ENCODE results near the gene GNB1. TPM values are rescaled to one million over a fixed set of nuclear protein-coding genes. Genes with fewer than 3 reads are reported as not detected.
"Not testable (repeated sequence)": the region's sequence is repeated elsewhere in the genome, so short reads cannot be mapped to it uniquely, and the experiment has no call there.

Gene GNB1
- total RNA-seq, 1 donor from 2014 or later: 60.9 TPM

DNA sequence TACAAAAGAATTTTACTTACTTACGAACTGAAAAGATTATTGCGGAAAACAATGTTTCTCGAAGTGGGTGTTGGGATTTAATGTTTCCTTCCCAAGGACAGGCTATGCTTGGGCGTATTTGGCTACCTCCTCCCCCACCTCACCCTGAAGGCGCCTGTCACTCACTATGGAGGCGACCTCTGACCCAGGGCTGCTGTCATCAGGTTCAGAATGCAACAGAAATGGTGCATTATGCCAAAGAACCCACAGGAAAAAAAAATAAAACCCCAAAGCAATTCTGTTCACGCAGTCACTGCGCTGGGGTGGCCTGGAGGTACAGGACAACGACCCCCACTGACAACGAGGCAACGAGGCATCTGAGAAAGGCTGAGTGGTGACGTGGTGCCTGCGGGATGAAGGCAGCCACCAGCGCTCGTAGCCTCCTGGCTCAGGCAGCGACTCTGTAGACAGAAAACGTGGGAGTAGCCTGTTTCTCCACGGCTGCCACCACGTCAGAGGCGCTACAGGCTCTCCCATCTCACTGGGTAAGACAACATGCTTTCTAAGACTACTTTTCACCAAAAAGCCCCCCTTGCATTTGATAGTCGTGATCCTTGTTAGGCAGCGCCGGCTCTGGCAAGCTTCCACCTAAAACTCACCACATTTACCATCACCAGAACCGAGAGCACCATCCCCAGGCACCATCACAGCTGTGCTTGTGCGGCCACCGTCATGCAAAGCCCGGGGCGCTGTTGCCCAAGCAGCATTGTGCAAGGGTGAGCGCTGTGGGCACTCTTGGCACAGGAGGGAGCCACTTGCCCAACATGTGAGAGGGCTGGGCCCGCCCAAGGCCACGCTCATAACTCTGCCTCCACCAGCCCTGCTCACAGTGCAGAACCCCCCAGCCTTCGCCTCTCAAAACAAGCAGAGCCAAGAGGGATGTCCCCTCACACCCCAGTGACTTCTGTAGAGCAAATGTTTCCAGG, 126.9 kb downstream of the GNB1 start:
- DNase-seq (ENCODE audit: low spot score): no peak

- no peak for DNase-seq (ENCODE audit: low spot score)
These were observed 129.1 kb downstream of the GNB1 start for GRCh38 chr1:1761504-1762376.

DNA sequence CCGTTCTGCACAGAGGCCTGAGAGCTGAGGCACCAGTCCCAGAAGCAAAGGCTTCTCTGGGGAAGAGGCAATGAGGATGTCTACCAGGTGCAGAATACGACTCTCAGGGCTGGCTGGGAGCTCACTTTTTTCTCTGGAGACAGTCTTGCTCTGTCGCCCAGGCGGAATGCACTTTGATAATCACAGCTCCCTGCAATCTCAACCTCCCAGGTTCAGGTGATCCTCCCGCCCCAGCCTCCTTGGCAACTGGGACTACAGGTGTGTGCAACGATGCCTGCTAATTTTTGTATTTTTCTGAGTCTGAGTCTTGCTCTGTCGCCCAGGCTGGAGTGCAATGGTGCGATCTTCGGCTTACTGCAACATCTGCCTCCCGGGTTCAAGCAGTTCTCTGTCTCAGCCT, 130.2 kb downstream of the GNB1 start:
- DNase-seq (ENCODE audit: low spot score): no peak

DNA sequence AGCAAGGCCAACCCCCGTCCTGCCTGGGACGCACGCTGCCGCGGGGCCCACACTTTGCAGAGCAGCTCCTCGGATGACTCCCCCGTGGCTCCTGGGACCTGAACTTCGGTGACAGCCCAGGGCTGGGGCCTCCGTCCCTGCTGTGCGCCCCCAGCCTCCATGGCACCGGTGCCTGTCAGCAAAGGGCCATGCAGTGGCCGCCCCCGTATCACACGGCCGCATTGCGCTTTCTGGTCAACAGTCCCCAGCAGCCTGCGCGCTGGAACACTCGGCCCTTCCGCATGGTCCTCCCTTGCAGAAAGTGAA, 130.6 kb downstream of the GNB1 start:
- DNase-seq (ENCODE audit: low spot score): no peak

- DNase-seq (ENCODE audit: low spot score): no peak
These were observed 131.2 kb downstream of the GNB1 start for GRCh38 chr1:1759456-1760344.

DNA sequence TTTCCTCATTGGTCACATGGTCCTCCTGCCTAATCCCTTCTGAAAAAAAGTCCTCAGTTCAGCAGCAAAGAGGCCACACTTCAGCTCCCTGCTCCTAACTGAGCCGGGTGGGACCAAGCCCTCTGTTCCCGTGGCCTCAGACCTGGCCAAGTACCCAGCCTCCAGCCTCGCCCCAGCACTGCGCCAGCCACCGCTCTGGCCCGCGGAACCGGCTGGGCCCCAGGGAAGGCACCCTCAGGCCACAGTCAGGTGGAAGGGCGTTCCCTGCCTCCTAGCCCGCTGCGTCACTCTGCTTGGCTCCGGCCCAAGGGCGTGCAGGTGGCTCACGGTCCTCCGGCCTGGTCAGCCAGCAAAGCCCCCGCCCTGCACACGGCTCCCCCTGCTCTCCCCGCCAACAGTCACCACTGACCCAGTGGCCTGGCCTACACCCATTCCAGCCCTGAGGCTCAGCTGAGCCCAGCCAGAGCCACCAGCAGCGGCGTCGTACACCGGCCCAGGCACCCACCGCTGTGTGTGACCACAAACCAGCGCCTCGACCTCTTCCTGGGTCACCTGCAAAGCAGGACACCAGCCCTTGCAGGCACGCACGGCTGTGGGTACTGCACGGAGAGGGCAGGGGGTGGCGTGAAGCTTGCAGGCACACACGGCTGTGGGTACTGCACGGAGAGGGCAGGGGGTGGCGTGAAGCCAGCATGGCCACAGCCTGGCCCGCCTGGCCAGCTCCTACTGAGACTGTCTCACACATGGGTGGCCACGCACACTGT, 132.0 kb downstream of the GNB1 start:
- DNase-seq (ENCODE audit: low spot score): no peak

DNA sequence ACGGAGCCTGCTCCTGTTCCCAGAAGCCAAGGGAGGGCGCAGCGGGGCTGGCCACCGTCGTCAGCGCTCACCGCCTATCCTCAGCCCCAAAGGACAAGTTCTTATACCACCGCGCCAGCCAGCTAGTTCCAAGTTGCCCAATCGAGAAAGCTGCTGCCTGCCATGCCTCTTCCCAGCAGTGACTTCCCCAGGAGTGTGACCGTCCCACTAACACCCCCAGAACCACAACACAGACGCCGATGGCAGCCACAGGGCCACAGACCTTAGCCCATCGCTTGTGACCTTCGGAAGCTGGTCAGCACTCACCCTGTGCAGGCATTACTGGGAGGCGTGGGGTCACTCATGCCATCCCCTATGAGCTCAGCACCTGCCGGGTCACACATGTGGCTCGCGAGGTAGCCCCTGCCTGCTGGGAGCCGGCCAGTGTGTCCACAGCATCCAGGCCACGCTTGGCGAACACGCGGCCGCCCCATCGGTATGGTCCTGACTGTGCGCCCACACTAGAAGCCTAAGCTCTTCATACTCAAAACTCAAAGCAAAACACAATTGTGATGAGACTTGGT, 132.7 kb downstream of the GNB1 start:
- no peak for DNase-seq (ENCODE audit: low spot score)

DNA sequence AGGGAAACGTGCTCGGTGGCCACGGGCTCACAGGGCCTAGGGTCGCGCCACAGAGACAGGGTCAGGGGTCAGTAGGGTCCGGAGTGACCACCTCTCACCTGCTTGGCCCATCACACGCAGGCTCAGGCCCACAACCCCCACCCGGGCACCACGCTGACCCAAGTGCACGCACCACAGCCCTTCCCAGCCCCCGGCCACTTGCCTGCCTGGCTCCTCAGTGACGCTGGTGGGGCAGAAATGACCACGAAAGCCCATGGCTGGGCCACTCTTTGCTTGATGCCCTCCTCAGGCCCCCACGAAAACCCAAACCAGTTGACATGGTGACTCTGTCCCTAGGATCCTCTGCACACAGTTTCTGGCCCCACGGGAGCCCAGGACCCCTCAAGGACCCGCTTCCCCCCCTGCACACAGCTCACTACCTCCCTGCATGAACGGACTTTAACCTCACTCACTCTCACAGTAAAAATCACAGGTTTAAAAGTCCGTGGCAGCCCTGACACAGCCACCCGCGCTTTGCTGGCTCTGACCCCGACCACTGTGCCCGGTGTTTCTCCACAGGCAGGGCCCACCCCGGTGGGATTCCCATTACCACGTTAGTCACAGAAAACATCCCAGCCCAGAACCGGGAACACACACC, 133.3 kb downstream of the GNB1 start:
- no peak for DNase-seq (ENCODE audit: low spot score)

DNA sequence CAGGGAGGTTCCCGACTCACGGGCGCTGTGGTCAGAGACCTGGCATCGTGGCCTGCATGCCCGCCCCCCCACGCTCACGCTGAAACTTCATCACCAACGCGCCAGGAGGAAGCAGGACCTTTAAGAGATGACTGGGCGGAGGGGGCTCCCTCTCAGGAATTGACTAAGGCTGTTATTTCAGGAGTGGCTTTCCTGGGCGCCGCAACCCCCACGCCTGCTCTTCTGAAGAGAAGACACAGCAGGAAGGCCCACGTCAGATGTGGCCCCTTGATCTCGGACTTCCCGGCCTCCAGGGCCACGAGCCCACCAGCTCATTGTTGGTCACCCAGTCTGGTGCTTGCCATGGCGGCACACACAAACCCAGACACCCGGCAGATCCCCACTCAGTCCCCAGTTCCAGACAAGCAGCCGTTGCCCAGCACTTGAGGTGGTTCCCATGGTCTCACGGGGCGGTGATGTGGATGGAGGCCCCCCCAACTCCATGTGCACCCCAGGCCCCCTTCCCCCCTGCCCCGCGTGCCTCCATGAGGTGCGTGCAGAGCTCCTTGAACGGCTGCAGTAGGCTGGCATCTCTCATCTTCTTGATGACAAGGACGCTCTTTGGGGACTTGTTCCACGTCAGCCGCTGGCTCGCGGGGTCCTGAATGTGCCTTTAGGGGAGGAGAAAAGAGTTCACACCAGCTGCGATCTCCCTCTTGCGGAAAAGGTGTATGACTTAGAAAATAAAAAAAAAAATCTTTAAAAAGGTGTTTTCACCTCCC, 134.0 kb downstream of the GNB1 start:
- DNase-seq (ENCODE audit: low spot score): no peak

- no peak for DNase-seq (ENCODE audit: low spot score)
These were observed 135.0 kb downstream of the GNB1 start for GRCh38 chr1:1755852-1756251.

- no peak for DNase-seq (ENCODE audit: low spot score)
These were observed 135.5 kb downstream of the GNB1 start for GRCh38 chr1:1755426-1755825.

DNA sequence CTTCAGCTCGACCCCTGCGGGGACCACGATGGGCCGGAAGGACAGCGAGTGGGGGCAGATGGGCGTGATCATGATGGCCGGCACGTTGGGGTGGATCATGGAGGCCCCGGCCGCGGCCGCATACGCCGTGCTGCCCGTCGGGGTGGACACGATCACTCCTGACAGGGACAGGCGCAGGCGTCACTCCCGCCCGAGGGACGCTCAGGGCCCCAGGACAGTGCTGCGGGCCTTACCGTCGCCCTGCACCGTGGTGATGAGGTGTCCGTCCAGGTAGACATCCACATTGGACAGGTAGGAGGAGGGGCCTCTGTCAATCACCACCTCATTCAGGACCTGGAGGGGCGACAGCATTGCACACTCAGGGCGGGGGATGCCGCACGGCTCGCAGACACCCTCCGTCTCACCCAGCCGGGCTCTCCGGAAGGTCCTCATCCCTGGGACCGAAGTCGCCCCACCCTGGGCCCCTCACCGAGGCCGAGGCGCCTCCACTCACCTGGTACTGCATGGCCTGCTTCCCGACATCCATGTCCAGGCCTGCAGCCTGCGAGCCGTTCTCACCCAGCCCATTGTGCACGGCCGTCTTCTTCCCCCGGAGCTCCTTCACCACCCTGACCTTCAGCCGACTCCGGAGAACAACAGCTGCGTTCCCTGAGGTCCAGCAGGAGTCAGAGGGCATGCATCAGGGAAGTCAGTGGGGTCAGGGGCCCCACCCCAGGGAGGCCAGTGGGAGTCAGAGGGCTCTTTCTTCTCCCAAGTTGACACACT, 136.7 kb downstream of the GNB1 start:
- DNase-seq (ENCODE audit: low spot score): no peak

- no peak for DNase-seq (ENCODE audit: low spot score)
These were observed 137.3 kb downstream of the GNB1 start for GRCh38 chr1:1753607-1754005.

GRCh38 chr1:1752636-1753606, 138.0 kb downstream of the GNB1 start:
- no peak for DNase-seq (ENCODE audit: low spot score)

DNA sequence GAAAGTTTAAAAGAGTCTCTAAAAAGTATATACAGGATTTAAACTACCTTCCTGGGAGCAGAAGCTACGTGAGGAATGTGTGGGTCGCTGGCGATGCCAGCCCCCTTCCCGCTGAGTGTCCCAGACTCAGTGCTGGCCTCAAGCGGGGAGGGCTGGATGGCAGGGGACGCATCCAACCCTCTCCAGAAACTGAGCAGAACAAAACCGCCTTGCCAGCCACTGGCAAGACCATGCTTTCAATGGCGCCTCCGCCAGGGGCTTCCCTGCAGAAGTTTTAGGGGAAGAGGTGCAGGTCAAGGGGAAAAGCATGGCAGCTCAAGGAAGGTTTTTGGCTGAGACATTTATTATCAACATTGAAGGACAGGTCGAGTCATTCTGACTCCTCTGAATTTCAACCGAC, 138.7 kb downstream of the GNB1 start:
- no peak for DNase-seq (ENCODE audit: low spot score)

GRCh38 chr1:1749941-1750340, 140.9 kb downstream of the GNB1 start:
- not testable (repeated sequence) for DNase-seq (ENCODE audit: low spot score)

DNA sequence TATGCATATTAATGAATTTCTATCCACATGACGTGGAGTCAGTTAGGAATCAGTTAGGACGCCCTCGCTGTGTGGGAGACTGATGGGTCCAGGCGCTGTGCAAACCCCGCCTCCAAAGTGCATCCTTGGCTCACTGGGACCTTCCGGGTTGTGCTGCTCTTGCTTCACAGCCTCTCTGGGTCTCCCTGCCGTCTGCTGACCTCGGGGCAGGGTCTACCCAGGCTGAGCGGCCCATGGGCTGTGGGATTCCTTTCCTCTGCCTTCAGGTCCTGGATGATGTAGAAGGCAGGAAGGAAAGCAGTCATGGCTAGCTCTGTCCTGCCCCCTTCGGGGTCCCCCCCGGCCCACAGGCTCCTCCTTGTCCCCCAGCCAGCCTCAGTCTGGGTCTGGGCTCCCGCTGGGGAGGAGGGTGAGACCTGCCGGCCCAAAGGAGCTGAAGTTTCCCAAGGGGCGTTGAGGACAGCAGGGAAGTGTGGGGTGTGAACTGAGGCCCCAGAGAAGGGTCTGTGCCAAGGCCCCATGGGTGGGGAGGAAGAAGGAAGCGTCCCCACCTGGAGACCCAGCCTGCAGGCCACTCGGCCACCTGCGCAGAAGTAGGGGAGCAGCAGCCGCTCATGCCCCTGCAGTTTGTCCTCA, 142.1 kb downstream of the GNB1 start:
- DNase-seq (ENCODE audit: low spot score): no peak
